ENCODE measurements around the gene PDZD2. TPM values are rescaled to one million over a fixed set of nuclear protein-coding genes. Genes with fewer than 3 reads are reported as not detected.

The PDZD2 gene
- total RNA-seq, 1 donor from 2014 or later, result 0.38 TPM

DNA sequence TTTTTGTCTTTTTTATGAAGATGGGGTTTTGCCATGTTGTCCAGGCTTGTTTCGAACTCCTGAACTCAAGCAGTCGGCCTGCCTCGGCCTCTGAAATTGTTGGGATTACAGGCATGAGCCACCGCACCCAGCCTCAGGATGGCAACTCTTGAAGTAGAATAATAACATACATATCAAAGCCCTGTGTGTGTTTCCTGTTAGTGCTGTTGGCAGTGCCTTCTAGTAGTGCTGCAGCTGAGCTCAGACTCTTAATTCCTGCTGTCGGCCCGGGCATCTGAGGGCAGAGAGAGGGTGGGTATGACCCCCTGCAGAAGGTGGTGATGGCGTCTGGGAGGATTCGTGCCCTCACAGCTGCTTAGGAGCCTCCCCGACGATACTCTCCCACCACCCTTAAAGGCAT lies 227.2 kb downstream of the PDZD2 start:
- ATAC-seq (ENCODE audit: low read depth) (no peak), DNase-seq (no peak)
- Mint-ChIP-seq H3K4me1 (no peaks in the 10 kb centered on the region), H3K27me3 (peaks cover 19% of the 10 kb centered on the region), H3K9me3 (no peaks in the 10 kb centered on the region), H3K27ac (no peak overlapping the region), H3K4me3 (no peak overlapping the region), H3K36me3 (ENCODE audit: low read depth) (no peaks in the 10 kb centered on the region)
- intact Hi-C loops (cut with micrococcal nuclease), result no loop called here
- no peak for TF ChIP-seq CTCF (IDR thresholded peaks at IDR 0.05)
- ChIA-PET CTCF (no interaction called here), POLR2A (no interaction called here)

DNA sequence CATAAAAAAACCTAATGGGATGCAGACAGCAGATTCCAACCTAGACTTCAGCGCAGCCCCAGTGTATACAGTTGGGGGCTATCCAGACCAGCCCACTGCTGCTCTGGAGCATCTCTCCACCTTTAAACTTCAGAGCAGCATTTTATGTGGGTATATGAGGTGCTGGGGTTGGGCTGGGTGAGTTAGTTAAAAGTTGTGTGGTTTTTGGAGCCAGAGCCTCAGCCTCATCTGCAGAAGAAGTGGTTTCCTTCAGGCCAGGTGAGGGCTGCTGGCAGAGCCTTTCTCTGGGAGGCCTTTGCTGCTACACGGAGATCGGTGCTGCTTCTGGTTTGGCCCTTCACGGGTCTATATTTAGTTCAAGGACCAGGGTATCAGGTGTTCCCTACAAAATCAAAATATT lies 228.3 kb downstream of the PDZD2 start:
- TF ChIP-seq CTCF (IDR thresholded peaks at IDR 0.05), result no peak
- ChIA-PET CTCF (no interaction called here), POLR2A (no interaction called here)
- Mint-ChIP-seq H3K4me1 (no peaks in the 10 kb centered on the region), H3K36me3 (ENCODE audit: low read depth) (no peaks in the 10 kb centered on the region), H3K9me3 (no peaks in the 10 kb centered on the region), H3K27me3 (peaks cover 19% of the 10 kb centered on the region), H3K4me3 (no peak overlapping the region), H3K27ac (no peak overlapping the region)
- ATAC-seq (ENCODE audit: low read depth) (no peak), DNase-seq (no peak)
- intact Hi-C loops (cut with micrococcal nuclease), result no loop called here

GRCh38 chr5:31880449-31880848 lies 241.5 kb downstream of the PDZD2 start:
- TF ChIP-seq CTCF (IDR thresholded peaks at IDR 0.05), result no peak
- no peak for DNase-seq
- no peak overlapping the region for H3K27ac Mint-ChIP-seq
- no peaks in the 10 kb centered on the region for H3K36me3 Mint-ChIP-seq (ENCODE audit: low read depth)
- no peak for ATAC-seq (ENCODE audit: low read depth)
- CTCF ChIA-PET, result no interaction called here
- H3K4me1 Mint-ChIP-seq, result no peaks in the 10 kb centered on the region
- intact Hi-C loops (cut with micrococcal nuclease), result no loop called here
- H3K27me3 Mint-ChIP-seq, result no peaks in the 10 kb centered on the region
- H3K9me3 Mint-ChIP-seq, result no peaks in the 10 kb centered on the region
- POLR2A ChIA-PET, result no interaction called here
- H3K4me3 Mint-ChIP-seq, result no peak overlapping the region

DNA sequence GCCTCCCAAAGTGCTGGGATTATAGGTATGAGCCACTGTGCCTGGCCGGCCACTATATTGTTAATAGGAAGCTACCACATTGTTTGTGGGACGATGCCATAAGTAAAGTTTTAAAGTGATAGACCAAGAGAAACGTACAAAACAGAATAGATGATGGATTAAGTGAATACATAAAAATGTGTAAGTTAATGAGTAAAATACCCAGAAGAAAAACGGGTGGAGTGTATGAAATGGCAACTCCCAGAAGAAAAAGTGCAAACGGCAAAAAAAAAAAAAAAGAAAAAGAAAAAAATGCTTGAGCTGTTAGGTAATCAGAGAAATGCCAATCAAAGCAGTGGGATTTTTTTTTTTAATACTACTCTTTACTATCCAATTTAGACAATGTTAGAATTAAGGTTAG lies 246.0 kb downstream of the PDZD2 start:
- Mint-ChIP-seq H3K27me3 (no peaks in the 10 kb centered on the region), H3K9me3 (no peaks in the 10 kb centered on the region), H3K4me3 (no peak overlapping the region), H3K27ac (no peak overlapping the region), H3K4me1 (no peaks in the 10 kb centered on the region), H3K36me3 (ENCODE audit: low read depth) (no peaks in the 10 kb centered on the region)
- DNase-seq (no peak), ATAC-seq (ENCODE audit: low read depth) (no peak)
- intact Hi-C loops (cut with micrococcal nuclease), result no loop called here
- ChIA-PET CTCF (interaction anchor here (0.7 kb wide), 1 partner anchor 8 kb away, joined by 3 read pairs; no protein-coding TSS in a partner anchor), POLR2A (no interaction called here)
- no peak for TF ChIP-seq CTCF (IDR thresholded peaks at IDR 0.05)

- H3K4me1 Mint-ChIP-seq, result no peaks in the 10 kb centered on the region
- DNase-seq (no peak), ATAC-seq (ENCODE audit: low read depth) (no peak)
- no peaks in the 10 kb centered on the region for H3K27me3 Mint-ChIP-seq
- no peak overlapping the region for H3K27ac Mint-ChIP-seq
- intact Hi-C loops (cut with micrococcal nuclease), result no loop called here
- ChIA-PET CTCF (no interaction called here), POLR2A (no interaction called here)
- TF ChIP-seq CTCF (IDR thresholded peaks at IDR 0.05), result no peak
- H3K9me3 Mint-ChIP-seq, result no peaks in the 10 kb centered on the region
- no peaks in the 10 kb centered on the region for H3K36me3 Mint-ChIP-seq (ENCODE audit: low read depth)
- H3K4me3 Mint-ChIP-seq, result no peak overlapping the region
These were observed 247.3 kb downstream of the PDZD2 start for GRCh38 chr5:31886206-31886605.

All from activated B cell treated with CpG ODN at 0.5 μM for 24 hours (primary cell).